Suprapubic skin (tissue), 4 donors: ENCODE results near the gene C3orf20. TPM values are rescaled to one million over a fixed set of nuclear protein-coding genes. Genes with fewer than 3 reads are reported as not detected.

Experiments
- DNase-seq, 2 donors: peaks; one replicate each; pipeline ENCODE4 v3.0.0-alpha.2; 2019; ENCODE audit warnings: low spot score in 2 of 2
- H3K27ac ChIP-seq: fragments of 200-600 bp; sonication (generic); one replicate; pipeline ENCODE4 v1.5.1; 2019
- H3K27me3 ChIP-seq: fragments of 200-600 bp; sonication (generic); one replicate; pipeline ENCODE4 v1.5.1; 2019
- H3K36me3 ChIP-seq: fragments of 200-600 bp; sonication (generic); one replicate; pipeline ENCODE4 v1.5.1; 2019
- H3K4me1 ChIP-seq: fragments of 200-600 bp; sonication (generic); one replicate; pipeline ENCODE4 v1.5.1; 2019
- H3K4me3 ChIP-seq: fragments of 200-600 bp; sonication (generic); one replicate; pipeline ENCODE4 v1.5.1; 2019; ENCODE audit warnings: mild to moderate bottlenecking
- H3K9me3 ChIP-seq: fragments of 200-600 bp; sonication (generic); one replicate; pipeline ENCODE4 v1.5.1; 2019
- CTCF ChIP-seq, 2 donors: fragments of 200-600 bp in 1 of 2; fragments of 450-650 bp in 1 of 2; sonication (generic) in 1 of 2; IDR thresholded peaks; one replicate each; pipeline ENCODE4 v1.5.1; 2016 to 2019; ENCODE audit warnings: antibody characterized with exemption in 2 of 2, mild to moderate bottlenecking in 1 of 2, moderate library complexity in 1 of 2
- EP300 ChIP-seq: sonication (generic); formaldehyde crosslinking; IDR thresholded peaks from one replicate; pipeline ENCODE4 v1.6.1; 2017; ENCODE audit warnings: antibody characterized with exemption
- POLR2A ChIP-seq, 2 donors: fragments of 450-650 bp; IDR thresholded peaks; one replicate each; pipeline ENCODE4 v1.6.1; 2017; ENCODE audit warnings: antibody characterized with exemption in 2 of 2, mild to moderate bottlenecking in 2 of 2, moderate library complexity in 2 of 2
- POLR2AphosphoS5 ChIP-seq, 3 donors: sonication (generic); formaldehyde crosslinking; IDR thresholded peaks; one replicate each; pipeline ENCODE4 v1.6.1; 2017; ENCODE audit warnings: antibody characterized with exemption in 3 of 3
- WGBS: methylation state at CpG from one replicate; pipeline ENCODE4 v1.1.5; 2018; 5-methylcytosine and 5-hydroxymethylcytosine counted together
- total RNA-seq, 4 donors: library from RNA; depleted of rRNA; stranded (reverse); fragments of >200 nt; gene quantifications; one replicate each; pipeline ENCODE4 v1.1.0, GENCODE V29; 2016

C3orf20 gene
- total RNA-seq, 4 donors from 2014 or later: 0.21 TPM; not detected in 3

DNA sequence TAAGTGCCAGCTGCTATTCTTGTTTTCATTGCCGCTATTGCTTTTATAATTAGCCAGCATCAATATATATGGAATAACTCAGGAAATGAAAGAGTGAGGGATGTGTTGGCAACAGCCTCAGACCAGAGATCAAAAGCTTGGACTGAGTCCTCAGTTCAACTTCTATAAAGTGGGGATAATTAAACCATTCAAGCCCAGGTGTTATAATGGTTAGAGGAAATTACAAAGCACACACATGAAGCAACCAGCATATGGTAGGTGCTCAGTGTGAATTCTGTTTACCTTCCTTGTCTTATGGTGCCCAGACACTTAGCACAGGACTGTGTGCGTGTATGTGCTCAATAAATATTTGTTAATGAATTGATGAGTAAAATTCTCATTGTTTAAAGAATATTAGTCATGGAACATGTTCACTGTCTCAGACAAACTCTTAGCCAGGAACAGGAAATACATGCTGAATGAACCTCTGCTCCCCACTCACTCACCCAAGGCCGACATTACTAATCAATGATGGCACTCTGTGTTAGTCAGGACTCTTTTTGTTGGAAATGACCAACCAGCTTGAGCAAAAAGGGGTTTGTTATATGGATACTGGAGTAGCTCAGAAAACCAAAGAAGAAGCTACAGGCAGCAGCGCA is 40.1 kb upstream of the C3orf20 start:
- 70% methylated on average over 4 of the region's 4 CpGs for WGBS
- Histone ChIP-seq H3K9me3 (no peaks in the 10 kb centered on the region), H3K4me3 (no peak overlapping the region), H3K27ac (no peak overlapping the region), H3K36me3 (no peaks in the 10 kb centered on the region), H3K4me1 (no peaks in the 10 kb centered on the region), H3K27me3 (peaks cover 31% of the 10 kb centered on the region)
- TF ChIP-seq EP300 (no peak), POLR2AphosphoS5 (IDR thresholded peaks at IDR 0.05) (no peak), CTCF (IDR thresholded peaks at IDR 0.05) (no peak), POLR2A (IDR thresholded peaks at IDR 0.05) (no peak)
- no peak for DNase-seq

DNA sequence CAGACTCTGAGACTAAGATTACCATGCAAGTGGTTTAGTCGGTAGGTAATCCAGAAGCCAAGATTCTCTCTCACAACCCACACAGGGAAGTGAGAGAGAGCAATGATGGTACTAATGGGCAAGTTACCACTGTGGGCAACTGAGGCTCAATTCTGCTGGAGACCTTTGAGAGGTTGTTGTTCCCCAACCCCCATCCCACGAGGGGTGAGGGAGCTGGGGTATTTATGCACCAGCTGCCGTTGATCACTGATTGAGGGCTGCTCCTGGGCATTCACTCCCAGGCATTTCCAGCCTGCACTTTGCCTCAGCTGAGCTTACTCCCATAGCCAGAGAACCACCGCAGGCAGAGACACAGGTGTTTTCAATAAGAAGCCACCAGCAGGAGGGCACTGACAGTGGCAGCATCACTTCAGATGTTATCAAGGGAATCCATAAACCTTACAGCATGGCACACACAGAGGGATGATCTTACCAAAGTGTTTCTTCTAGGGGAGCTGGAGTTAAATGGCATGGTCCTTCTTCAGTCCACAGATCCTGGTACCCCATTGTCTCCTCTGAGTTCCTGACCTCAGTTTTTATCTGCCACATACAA is 38.3 kb upstream of the C3orf20 start:
- H3K27ac ChIP-seq: no peak overlapping the region
- DNase-seq: no peak
- H3K36me3 ChIP-seq: no peaks in the 10 kb centered on the region
- 69% methylated on average over 4 of the region's 4 CpGs for WGBS
- no peaks in the 10 kb centered on the region for H3K9me3 ChIP-seq
- H3K4me1 ChIP-seq: no peaks in the 10 kb centered on the region
- no peak for TF ChIP-seq POLR2A (IDR thresholded peaks at IDR 0.05)
- TF ChIP-seq EP300: no peak
- no peak for TF ChIP-seq POLR2AphosphoS5 (IDR thresholded peaks at IDR 0.05)
- no peak for TF ChIP-seq CTCF (IDR thresholded peaks at IDR 0.05)
- no peak overlapping the region for H3K4me3 ChIP-seq
- H3K27me3 ChIP-seq: peaks cover 39% of the 10 kb centered on the region

- no peaks in the 10 kb centered on the region for H3K4me1 ChIP-seq
Measured at GRCh38 chr3:14640157-14640562, 34.8 kb upstream of the C3orf20 start.

GRCh38 chr3:14640734-14641133 is 34.2 kb upstream of the C3orf20 start:
- WGBS: 44% methylated on average over 2 of the region's 2 CpGs
- DNase-seq: no peak
- no peaks in the 10 kb centered on the region for H3K9me3 ChIP-seq
- H3K36me3 ChIP-seq: no peaks in the 10 kb centered on the region
- no peak overlapping the region for H3K4me3 ChIP-seq
- no peak overlapping the region for H3K27ac ChIP-seq
- no peak for TF ChIP-seq EP300
- no peak for TF ChIP-seq POLR2A (IDR thresholded peaks at IDR 0.05)
- no peak for TF ChIP-seq POLR2AphosphoS5 (IDR thresholded peaks at IDR 0.05)
- no peak for TF ChIP-seq CTCF (IDR thresholded peaks at IDR 0.05)
- no peaks in the 10 kb centered on the region for H3K4me1 ChIP-seq
- H3K27me3 ChIP-seq: peaks cover 40% of the 10 kb centered on the region

More at GRCh38 chr3:14640157-14640562, 34.8 kb upstream of the C3orf20 start:
- Histone ChIP-seq H3K9me3 (no peaks in the 10 kb centered on the region), H3K4me3 (no peak overlapping the region), H3K36me3 (no peaks in the 10 kb centered on the region), H3K27me3 (peaks cover 46% of the 10 kb centered on the region), H3K27ac (no peak overlapping the region)
- no peak for DNase-seq
- 35% methylated on average over 10 of the region's 10 CpGs for WGBS
- TF ChIP-seq POLR2AphosphoS5 (IDR thresholded peaks at IDR 0.05) (no peak), CTCF (IDR thresholded peaks at IDR 0.05) (no peak), POLR2A (IDR thresholded peaks at IDR 0.05) (no peak), EP300 (no peak)

- 71% methylated on average over 4 of the region's 4 CpGs for WGBS
- H3K36me3 ChIP-seq: no peaks in the 10 kb centered on the region
- TF ChIP-seq CTCF (IDR thresholded peaks at IDR 0.05) (no peak), POLR2AphosphoS5 (IDR thresholded peaks at IDR 0.05) (no peak), EP300 (no peak), POLR2A (IDR thresholded peaks at IDR 0.05) (no peak)
- H3K4me3 ChIP-seq: no peak overlapping the region
- no peaks in the 10 kb centered on the region for H3K9me3 ChIP-seq
- H3K4me1 ChIP-seq: no peaks in the 10 kb centered on the region
- DNase-seq: peak in 1 of 2 donors; percentile 52
- peaks cover 36% of the 10 kb centered on the region for H3K27me3 ChIP-seq
- H3K27ac ChIP-seq: no peak overlapping the region
Measured at GRCh38 chr3:14641346-14641745, 33.6 kb upstream of the C3orf20 start.
